Nephron progenitor cell (in vitro differentiated cells): ENCODE data around the gene CDK14.

ENCODE experiments used
- DNase-seq: peaks from one replicate; pipeline ENCODE4 v3.0.0; 2021
- H3K27ac Mint-ChIP-seq: 2 replicates; pipeline ENCODE4 v1.8.0; 2021; ENCODE audit warnings: mild to moderate bottlenecking, moderate library complexity, mixed read lengths
- H3K27me3 Mint-ChIP-seq: 2 replicates; pipeline ENCODE4 v1.8.0; 2021; ENCODE audit warnings: mild to moderate bottlenecking, low read depth, mixed read lengths; ENCODE audit not compliant: poor library complexity
- H3K36me3 Mint-ChIP-seq: 2 replicates; pipeline ENCODE4 v1.8.0; 2021; ENCODE audit warnings: low read depth, mixed read lengths
- H3K4me1 Mint-ChIP-seq: 2 replicates; pipeline ENCODE4 v1.8.0; 2021; ENCODE audit warnings: mixed read lengths
- H3K4me3 Mint-ChIP-seq: 2 replicates; pipeline ENCODE4 v1.8.0; 2021; ENCODE audit warnings: mild to moderate bottlenecking, moderate library complexity, mixed read lengths
- H3K9me3 Mint-ChIP-seq: 2 replicates; pipeline ENCODE4 v1.8.0; 2021; ENCODE audit warnings: mild to moderate bottlenecking, moderate library complexity, mixed read lengths
- CTCF ChIP-seq: fragments of 200-600 bp; sonication (generic); IDR thresholded peaks from 2 replicates; pipeline ENCODE4 v1.5.0; 2021; ENCODE audit warnings: antibody characterized with exemption

The CDK14 gene

DNA sequence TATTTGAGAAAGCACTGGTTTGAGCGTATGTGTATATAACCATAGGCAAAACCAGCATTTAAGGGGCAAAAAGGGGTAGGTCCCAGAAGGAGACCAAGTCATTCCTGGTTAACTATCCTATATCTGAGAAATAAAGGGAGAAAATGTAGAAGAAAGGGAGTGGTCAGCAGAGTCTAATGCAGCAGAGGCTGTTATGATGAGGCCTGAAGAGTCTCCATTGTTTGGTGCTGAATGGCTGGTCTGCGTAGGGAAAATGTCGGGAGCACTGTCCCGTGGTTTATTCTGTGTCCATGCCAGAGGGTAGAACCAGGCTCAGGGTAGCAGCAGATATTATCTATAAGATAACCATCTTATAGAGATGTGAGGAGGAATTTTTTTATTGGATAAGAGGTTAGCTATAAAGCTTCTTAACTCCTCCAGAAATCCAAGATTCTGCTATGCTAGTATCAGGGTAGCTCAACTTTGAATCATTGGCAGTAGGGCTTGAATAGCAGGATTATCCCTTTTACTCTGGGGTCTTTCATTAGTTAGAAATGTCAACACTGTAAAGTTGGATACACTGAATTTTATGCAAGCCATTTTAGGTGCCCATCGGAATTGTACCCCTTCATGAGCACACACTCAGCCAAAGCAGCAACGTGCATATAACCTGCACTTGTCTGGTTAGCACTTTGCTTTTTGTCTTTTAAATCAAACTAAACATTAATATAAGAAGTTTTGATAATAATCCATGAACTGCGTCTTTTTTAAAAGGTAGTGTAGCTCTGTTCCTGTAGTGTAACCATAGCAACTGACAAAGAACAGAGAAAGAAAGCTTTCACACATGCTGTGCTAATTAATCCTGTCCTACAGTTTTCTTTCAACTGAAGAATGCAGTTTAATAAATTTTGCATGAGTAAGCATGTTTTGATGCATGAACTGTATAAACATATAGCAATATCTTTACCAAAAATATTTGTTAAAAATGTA lies 356.1 kb downstream of the CDK14 start:
- H3K4me1 Mint-ChIP-seq = peaks cover 14% of the 10 kb centered on the region
- peaks cover 7% of the 10 kb centered on the region for H3K36me3 Mint-ChIP-seq
- no peak for DNase-seq
- no peaks in the 10 kb centered on the region for H3K27me3 Mint-ChIP-seq
- no peak overlapping the region for H3K4me3 Mint-ChIP-seq
- no peak for TF ChIP-seq CTCF
- H3K9me3 Mint-ChIP-seq = no peaks in the 10 kb centered on the region
- peak overlapping the region; percentile 13 for H3K27ac Mint-ChIP-seq

DNA sequence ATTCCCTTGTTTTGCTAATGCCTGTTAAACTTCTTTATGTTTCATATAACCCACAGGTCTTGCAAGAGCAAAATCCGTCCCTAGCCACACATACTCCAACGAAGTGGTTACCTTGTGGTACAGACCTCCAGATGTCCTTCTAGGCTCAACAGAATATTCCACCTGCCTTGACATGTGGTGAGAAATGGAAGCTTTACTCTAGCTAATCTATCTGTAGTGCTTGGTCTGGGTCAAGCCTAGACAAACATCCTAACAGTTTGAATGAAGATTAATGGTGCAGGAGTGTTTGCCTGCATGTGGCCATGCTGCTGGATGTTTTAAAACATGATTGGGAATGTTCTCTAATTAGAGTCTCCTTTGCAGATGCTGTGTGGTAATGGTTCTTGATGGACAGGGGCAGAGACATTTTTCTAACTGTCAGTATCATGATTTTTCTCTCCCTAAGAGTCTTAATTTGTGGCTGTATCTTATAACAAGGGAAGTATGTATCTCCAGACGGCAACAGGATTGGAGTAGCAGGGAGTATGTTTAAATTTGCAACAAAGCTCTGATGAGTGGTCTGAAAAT lies 359.6 kb downstream of the CDK14 start:
- Mint-ChIP-seq H3K27ac (no peak overlapping the region), H3K36me3 (peaks cover 12% of the 10 kb centered on the region), H3K4me1 (peaks cover 14% of the 10 kb centered on the region), H3K4me3 (no peak overlapping the region), H3K27me3 (no peaks in the 10 kb centered on the region), H3K9me3 (no peaks in the 10 kb centered on the region)
- no peak for TF ChIP-seq CTCF
- DNase-seq = no peak

DNA sequence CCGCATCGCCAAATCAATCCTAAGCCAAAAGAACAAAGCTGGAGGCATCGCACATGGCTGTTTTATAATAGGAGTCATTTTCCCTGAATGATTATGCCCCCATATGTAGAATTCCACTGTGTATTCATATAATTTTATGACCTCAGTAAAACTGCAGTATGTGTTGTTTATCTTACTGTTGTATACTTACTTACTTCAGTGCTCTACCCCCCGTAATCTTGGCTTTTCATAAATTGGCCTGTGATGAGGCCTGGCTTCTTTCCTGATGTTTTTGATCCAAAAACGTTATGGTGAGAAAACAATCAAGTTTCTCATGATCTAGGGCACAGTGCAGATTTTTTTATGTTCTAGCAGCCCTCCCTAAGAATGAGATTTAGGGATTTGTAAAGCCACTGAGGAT lies 361.8 kb downstream of the CDK14 start:
- Mint-ChIP-seq H3K27me3 (no peaks in the 10 kb centered on the region), H3K4me1 (peaks cover 14% of the 10 kb centered on the region), H3K9me3 (no peaks in the 10 kb centered on the region), H3K4me3 (no peak overlapping the region), H3K27ac (no peak overlapping the region), H3K36me3 (peaks cover 12% of the 10 kb centered on the region)
- no peak for DNase-seq
- TF ChIP-seq CTCF = no peak

DNA sequence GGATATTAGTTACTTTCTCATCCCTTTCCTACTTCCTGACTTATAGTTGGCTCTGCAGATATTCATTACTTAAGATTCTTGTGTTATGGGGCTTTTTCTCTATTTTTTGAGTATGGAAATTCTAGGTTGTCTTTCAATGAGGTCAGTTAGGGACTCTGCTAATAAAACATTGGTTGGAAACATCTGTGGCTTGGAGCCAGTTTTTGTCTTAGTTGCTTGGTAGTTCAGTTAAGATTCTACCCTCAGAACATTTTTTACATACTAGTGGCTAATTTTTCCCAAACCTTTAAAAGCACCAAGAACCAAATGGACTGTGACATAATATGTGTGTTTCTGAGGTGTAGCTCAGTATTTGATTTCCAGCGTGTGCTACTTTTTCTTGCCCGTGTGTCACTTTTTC lies 362.5 kb downstream of the CDK14 start:
- H3K9me3 Mint-ChIP-seq = no peaks in the 10 kb centered on the region
- H3K36me3 Mint-ChIP-seq = peaks cover 12% of the 10 kb centered on the region
- H3K4me3 Mint-ChIP-seq = no peak overlapping the region
- no peaks in the 10 kb centered on the region for H3K27me3 Mint-ChIP-seq
- no peak overlapping the region for H3K27ac Mint-ChIP-seq
- H3K4me1 Mint-ChIP-seq = peaks cover 12% of the 10 kb centered on the region
- DNase-seq = no peak
- TF ChIP-seq CTCF = no peak

DNA sequence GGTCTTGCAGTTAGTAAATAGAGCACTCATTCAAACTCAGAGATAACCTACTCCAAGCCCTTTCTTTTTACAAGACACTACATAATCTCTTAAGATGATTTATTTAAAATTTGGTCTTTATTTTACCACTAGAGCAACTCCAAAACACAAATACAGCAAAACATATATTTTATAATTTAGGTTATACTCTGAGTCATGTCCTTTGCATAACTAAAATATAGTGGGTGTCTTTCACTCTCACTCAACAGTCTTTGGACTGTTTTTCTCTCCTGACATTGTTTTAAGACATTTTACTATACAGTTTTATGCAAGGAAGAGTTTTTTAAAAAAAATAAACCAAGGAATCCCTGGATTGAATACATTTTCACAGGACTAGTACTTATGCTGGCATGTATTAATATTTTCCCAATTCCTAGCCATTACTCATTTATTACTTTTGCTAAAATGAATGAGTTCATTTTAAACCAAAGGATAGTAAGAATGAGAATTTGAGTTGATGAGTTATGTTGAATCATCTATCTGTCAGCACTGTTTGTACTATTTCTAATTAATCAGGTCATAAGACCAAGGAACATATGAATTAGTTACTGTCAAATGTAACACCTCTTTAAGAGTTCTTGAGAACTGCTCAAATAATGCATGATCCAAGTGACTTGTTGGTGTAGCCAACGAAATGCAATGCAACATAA lies 365.1 kb downstream of the CDK14 start:
- Mint-ChIP-seq H3K27me3 (no peaks in the 10 kb centered on the region), H3K9me3 (no peaks in the 10 kb centered on the region), H3K36me3 (peaks cover 5% of the 10 kb centered on the region), H3K4me3 (no peak overlapping the region), H3K4me1 (peaks cover 9% of the 10 kb centered on the region), H3K27ac (no peak overlapping the region)
- no peak for TF ChIP-seq CTCF
- no peak for DNase-seq
